SK-N-MC (cell line): Measurements from ENCODE around the gene JAK1.

Source experiments
- EZH2 ChIP-seq: fragments of 200-600 bp; sonication (generic); IDR thresholded peaks from one replicate; pipeline ENCODE4 v1.6.1; 2017; ENCODE audit warnings: antibody characterized with exemption
- POLR2AphosphoS5 ChIP-seq: IDR thresholded peaks from 2 replicates; pipeline ENCODE4 v1.6.1; 2012; ENCODE audit warnings: mild to moderate bottlenecking, low read depth, low read length, borderline replicate concordance

DNA sequence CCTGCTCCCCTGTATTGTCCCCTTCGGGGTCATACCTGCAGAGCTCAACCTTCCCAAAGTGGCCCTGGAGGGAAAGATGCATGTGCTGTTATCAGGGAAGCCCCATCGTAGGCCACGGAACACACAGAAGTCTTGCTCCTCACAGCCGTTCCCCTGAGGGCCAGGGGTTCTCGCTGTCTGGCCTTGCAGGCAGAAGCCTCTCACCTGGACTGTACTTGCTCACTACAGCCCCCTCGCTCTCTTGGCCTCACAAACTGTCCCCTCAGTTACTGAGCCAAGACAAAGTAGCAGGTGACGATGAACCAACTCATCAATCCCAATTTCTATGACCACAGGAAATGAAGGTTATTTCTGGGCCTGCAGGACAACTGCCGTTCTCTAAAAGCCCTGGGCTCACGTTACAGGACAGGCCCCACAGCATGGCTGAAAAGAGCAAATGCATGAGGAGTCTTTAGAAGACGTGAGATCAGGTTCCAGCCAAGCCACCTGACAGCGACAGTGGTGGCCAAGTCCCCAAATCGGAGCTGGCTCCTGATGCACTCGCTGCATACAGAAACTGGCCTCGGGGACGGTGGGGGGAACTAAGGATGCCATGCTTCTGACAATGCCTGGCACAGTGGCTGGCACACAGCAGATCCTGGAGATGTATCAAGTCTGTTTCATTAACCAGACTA, 126.5 kb downstream of the JAK1 start:
- TF ChIP-seq EZH2 (no peak), POLR2AphosphoS5 (no peak; the same call in 1 of the 2 replicates)
